IPS-18c (cell line): ENCODE measurements around the gene STXBP5L.
"Not testable (repeated sequence)": the region's sequence is repeated elsewhere in the genome, so short reads cannot be mapped to it uniquely, and the experiment has no call there.

Source experiments
- H3K4me3 ChIP-seq: 2 replicates; pipeline ENCODE4 v1.7.0; 2013; ENCODE audit warnings: low read depth, mild to moderate bottlenecking, low read length, moderate library complexity; ENCODE audit not compliant: insufficient read depth
- H3K9me3 ChIP-seq: one replicate; pipeline ENCODE4 v1.6.1; 2013; ENCODE audit warnings: mild to moderate bottlenecking, low read length, moderate library complexity; ENCODE audit not compliant: control insufficient read depth, insufficient read depth

The STXBP5L gene

DNA sequence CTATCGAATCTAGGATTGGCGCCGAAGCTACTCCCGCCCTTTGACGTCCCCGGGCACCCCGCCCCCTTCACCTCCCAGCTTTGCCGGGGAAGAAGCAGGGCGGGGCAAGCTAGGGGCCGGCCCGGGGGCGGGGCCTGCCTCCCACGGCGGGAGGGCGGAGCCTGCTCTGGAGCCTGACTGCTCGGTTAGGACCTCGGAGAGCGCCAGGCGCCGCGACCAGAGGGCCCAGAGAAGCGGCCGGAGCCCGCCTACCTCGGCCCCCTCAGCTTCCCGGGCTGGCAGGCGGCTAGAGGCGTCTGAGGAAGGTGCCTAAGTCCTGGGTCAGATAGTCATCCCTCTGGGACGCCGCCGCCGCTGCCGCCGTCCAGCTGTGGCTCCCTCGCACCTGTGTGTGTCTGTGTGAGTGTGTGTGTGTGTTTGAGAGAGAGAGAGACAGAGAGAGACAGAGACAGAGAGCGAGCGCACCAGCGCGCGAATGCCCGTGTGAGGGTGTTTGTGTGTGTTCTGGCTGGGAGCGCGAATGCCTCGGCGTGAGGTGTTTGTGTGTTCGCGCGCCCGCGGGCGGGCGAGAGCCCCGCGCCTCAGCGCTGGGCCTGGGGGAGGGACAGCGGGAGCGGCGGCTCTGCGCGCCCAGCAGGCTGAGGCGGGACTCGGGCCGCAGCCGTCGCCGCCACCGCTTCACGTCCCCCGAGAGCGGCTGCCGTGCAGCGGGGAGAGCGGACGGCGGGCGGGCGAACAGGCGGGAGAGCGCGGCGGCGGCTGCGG lies at the start of gene STXBP5L:
Gene STXBP5L, plus strand, starts transcription at position 176 of the 765 bp plus-strand sequence. CDS start 1,374 bp downstream, outside the sequence.
- no peaks in the 10 kb centered on the region for H3K9me3 ChIP-seq
- H3K4me3 ChIP-seq, result peak within 1 kb of the TSS; percentile 61

DNA sequence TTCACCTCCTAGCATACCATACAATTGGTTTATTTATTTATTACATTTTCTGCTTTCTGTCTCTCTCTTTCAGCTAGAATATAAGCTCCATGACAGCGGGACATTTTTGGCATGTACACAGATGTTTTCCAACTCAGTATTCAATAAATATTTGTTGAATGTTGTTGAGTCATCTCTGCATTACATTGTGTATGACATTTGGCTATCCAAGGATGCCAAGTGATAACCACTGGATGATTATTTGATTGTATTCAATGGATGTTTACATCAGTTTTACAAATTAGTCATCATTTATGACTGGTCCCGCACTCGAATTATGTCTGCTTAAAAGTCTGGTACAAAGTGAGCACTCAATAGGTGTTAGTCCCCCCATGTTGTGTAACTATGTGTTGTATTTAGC lies 49.5 kb upstream of the STXBP5L start:
- H3K4me3 ChIP-seq, result no peak overlapping the region
- no peaks in the 10 kb centered on the region for H3K9me3 ChIP-seq

DNA sequence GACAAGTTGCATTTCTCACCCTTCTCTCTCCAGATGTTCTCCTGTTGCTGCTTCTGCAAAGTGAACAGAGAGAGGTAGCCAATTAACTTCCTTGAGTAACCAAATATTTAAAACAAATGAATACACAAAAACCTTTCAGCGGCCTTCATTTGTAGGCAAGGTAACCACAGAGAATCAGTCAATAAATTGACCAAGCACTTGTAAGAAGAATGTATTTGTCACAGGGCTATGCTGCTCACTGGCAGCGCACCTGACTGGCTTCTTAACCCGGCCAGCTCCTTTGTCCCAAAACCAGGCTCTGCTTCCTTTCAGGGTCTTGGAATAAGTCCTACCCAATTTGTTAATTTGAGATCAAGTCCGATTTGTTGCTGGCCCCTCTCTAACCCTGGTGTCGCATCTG lies 43.5 kb upstream of the STXBP5L start:
- Histone ChIP-seq H3K4me3 (no peak overlapping the region), H3K9me3 (no peaks in the 10 kb centered on the region)

DNA sequence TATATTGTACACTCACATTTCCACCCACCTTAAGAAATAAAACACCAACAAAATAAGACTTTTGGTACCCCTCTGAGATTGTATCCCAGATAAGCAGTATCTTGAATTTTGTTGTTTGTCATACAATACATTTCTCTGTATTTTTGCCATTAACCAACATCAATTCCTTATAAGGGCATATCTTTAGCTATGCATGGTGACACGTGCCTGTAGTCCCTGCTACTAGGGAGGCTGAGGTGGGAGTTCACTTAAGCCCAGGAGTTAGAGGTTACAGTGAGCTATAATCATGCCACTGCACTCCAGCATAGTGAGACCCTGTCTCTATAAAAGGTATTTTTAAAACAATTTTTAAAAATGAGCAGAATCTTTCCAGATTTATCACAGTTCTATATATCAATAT lies 32.5 kb upstream of the STXBP5L start:
- H3K4me3 ChIP-seq, result no peak overlapping the region
- no peaks in the 10 kb centered on the region for H3K9me3 ChIP-seq

DNA sequence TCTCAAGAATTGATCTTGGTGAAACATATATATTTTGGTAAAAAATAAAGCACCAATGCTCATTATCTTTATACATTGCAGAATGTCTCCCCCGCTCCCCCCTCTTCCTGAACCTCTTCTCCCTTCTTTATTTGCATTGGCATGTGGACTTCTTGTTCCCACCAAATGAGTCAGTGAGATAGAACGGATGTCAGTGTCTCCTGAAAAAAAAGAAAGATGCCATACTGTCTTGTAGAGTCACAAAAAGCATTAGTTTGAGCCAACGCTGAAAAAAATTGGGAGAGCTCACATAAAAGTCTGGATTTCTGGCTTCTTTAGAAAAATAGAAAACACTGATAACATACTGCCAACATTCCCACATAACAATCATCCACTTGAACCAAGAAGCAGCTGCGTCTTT lies 32.0 kb upstream of the STXBP5L start:
- H3K4me3 ChIP-seq, result no peak overlapping the region

DNA sequence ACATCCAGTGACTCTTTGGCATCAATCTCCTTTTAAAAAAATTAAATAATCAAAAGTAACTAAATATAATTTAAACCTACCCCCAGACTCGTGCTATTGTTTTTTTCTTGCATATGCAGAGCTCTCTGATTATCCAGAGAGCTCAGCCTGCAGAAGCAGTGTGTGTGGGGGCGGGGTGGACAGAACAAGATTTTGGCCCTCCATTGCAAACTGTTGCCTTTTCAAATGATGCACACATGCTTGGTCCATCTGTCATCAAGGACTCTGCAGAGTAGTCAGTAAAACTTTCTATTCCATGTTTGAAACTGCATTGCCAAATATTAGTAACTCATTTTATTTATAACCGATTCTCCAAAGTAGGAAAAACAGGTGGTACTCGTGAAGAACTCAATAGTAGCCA lies 28.6 kb upstream of the STXBP5L start:
- Histone ChIP-seq H3K4me3 (no peak overlapping the region), H3K9me3 (no peaks in the 10 kb centered on the region)

More for the DNA sequence above, 32.0 kb upstream of the STXBP5L start:
- no peaks in the 10 kb centered on the region for H3K9me3 ChIP-seq

GRCh38 chr3:120892921-120893320 lies 15.1 kb upstream of the STXBP5L start:
- H3K9me3 ChIP-seq, result no peaks in the 10 kb centered on the region
- no peak overlapping the region for H3K4me3 ChIP-seq

GRCh38 chr3:120894316-120895057 lies 13.5 kb upstream of the STXBP5L start:
- no peaks in the 10 kb centered on the region for H3K9me3 ChIP-seq
- H3K4me3 ChIP-seq, result no peak overlapping the region

DNA sequence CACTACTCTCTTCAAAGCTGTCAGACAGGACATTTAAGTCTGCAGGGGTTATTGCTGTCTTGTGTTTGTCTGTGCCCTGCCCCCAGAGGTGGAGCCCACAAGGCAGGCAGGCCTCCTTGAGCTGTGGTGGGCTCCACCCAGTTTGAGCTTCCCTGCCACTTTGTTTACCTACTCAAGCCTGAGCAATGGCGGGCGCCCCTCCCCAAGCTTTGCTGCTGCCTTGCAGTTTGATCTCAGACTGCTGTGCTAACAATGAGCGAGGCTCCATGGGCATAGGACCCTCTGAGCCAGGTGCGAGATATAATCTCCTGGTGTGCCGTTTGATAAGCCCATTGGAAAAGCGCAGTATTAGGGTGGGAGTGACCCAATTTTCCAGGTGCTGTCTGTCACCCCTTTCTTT lies 6.3 kb upstream of the STXBP5L start:
- not testable (repeated sequence) for H3K4me3 ChIP-seq, H3K9me3 ChIP-seq

DNA sequence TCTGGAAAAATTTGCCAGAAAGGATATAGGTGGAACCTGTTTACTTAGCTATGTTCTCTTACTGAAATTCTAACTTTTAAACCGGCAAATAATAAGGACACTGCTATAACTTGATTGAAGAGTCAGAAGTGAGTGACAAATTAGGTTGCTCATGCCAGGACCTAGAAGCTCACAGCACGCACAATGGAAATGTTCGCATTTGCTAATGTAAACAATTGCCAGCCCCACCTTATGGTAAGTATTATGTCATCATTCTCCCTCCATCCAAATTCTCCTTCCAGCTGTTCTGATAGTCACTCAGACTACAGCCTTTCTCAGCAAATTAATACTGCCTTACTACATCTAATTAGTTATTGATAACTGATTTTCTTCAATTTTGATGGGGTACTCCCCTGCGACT lies 4.8 kb upstream of the STXBP5L start:
- Histone ChIP-seq H3K9me3 (no peaks in the 10 kb centered on the region), H3K4me3 (no peak overlapping the region)

- Histone ChIP-seq H3K4me3 (peak overlapping the region; percentile 29), H3K9me3 (no peaks in the 10 kb centered on the region)
Measured at GRCh38 chr3:120907659-120908029, 361 bp upstream of the STXBP5L start.

DNA sequence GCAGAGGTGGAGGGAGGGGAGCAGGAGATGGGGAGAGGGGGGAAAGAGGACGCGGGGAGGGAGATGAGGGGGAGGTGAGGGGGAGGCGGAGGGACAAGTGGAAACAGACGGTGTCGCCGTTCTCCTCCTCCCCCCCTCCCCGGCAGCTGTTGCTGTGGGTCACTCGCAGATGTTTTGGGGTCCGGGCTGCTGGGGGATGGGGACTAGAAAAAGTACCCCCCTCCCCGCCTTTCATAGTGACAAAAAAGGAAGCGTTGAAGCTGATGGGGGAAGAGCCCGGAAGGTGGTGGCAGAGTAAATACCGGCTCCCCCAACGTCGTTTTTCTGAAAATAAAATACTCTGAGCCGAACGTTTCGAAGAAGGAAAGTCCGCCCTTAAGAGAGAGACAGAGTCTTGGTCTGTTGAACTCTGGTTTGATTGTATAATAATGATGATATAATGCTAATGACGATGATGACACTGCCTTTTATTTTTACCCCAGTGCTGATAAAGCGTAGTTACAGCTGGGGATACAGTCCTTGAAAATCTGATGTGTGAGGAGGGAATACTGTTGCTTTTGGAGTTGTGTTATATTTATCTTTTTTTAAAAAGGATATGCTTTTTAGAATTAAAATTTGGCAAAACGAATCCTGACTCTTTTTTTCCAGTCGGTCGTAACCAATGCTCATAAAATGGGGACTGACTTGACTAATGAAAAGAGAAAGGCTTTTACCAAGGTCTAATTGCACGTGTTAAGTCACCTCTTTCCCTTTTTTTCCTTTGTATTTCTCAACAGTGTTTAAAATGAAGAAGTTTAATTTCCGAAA lies 993 bp downstream of the STXBP5L start:
- Histone ChIP-seq H3K4me3 (peak overlapping the region; percentile 61), H3K9me3 (no peaks in the 10 kb centered on the region)

DNA sequence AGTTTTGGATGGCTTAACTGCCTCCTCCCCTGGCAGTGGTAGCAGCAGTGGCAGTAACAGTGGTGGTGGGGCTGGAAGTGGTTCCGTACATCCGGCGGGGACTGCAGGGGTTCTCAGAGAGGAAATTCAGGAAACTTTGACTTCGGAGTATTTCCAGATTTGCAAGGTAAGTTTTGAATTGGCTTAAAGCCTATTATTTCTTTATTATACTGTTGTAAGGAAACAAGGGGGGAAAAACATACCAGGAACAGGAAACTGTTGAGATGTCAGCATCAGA lies 1.5 kb downstream of the STXBP5L start:
- Histone ChIP-seq H3K9me3 (no peaks in the 10 kb centered on the region), H3K4me3 (peak overlapping the region; percentile 61)

DNA sequence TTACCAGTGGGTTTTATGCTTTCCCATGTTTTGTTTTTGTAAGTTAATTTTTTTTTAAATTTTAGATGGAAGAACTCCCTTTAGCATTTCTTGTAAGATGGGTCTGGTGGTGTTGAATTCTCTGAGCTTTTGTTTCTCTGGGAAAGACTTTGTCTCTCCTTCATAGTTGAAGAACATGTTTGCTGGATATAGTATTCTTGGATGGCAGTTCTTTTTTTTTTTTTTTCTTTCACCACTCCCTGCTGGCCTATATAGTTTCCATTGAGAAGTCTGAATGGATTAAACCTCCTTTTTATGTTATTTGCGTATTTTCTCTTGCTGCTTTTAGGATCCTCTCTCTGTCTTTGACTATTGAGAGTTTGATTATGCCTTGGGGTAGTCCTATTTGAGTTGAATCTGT lies 18.1 kb downstream of the STXBP5L start:
- no peaks in the 10 kb centered on the region for H3K9me3 ChIP-seq
- no peak overlapping the region for H3K4me3 ChIP-seq

GRCh38 chr3:120928991-120929390 lies 21.0 kb downstream of the STXBP5L start:
- H3K9me3 ChIP-seq, result no peaks in the 10 kb centered on the region
- no peak overlapping the region for H3K4me3 ChIP-seq

GRCh38 chr3:120931593-120931992 lies 23.6 kb downstream of the STXBP5L start:
- Histone ChIP-seq H3K4me3 (no peak overlapping the region), H3K9me3 (no peaks in the 10 kb centered on the region)

DNA sequence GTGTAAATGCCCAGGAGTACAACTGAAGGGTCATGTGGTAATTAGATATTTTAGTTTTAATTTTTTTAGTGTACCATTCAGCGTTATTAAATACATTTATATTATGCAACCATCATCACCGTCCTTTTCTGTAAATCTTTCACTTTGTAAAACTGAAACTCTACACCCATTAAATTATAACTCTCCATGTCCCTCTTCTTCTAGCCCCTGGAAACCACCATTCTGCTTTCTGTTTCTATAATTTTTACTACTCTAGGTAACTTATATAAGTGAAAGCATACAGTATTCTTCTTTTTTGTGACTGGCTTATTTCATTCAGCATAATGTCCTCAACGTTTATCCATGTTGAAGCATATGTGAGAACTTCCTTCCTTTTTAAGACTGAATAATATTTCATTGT lies 48.1 kb downstream of the STXBP5L start:
- Histone ChIP-seq H3K4me3 (no peak overlapping the region), H3K9me3 (no peaks in the 10 kb centered on the region)
